Measurements from ENCODE around the gene CACFD1. TPM values are rescaled to one million over a fixed set of nuclear protein-coding genes. Genes with fewer than 3 reads are reported as not detected.

Gene CACFD1
- total and polyA plus RNA-seq, 2 of the 4 experiments (the other 2 are of a cell fraction) = 2.0 to 6.6 TPM

DNA sequence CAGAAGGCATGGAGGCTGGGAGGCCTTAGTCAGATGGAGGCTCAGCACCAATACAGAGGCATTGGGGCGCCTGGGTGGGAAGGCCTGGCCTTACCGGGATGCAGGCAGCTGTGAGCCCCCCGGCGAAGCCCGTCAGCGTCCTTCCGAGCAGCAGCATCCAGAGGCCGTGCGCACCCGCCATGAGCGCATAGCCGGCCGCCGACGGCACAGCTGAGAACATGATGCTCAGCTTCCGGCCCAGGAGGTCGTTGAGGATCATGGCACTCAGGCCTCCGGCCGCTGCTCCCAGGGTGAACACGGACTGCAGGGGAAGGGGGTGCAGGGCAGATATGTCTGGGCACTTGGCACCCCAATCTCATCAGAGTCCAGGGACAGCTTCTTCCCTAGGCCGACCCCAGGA lies 17.2 kb downstream of the CACFD1 start:
- Histone ChIP-seq H2BK120ac (ENCODE audit: low read depth, low read length) (no peak overlapping the region), H3K4me2 (ENCODE audit: low read depth, low read length) (no peak overlapping the region), H2BK5ac (ENCODE audit: low read depth, low read length, poor library complexity, severe bottlenecking) (no peak overlapping the region), H3K14ac (replicated peaks; ENCODE audit: low read depth, low read length) (no peak overlapping the region), H3K4me1 (ENCODE audit: control insufficient read depth, insufficient read depth, low read length) (peaks cover 3% of the 10 kb centered on the region; the same call in 1 of the 2 replicates), H4K91ac (ENCODE audit: insufficient read depth, low read depth, low read length) (no peak overlapping the region), H4K5ac (ENCODE audit: low read depth, low read length) (no peak overlapping the region), H3K23ac (ENCODE audit: low read depth, low read length) (no peak overlapping the region), H4K20me1 (ENCODE audit: insufficient read depth, low read length) (no peaks in the 10 kb centered on the region), H2AK5ac (ENCODE audit: low read depth, low read length) (no peak overlapping the region), H3K9ac (ENCODE audit: low read depth, low read length) (no peak overlapping the region), H2AFZ (replicated peaks; ENCODE audit: low read length, poor library complexity) (no peak overlapping the region), H3K9me3 (ENCODE audit: control insufficient read depth, insufficient read depth, low read length) (no peaks in the 10 kb centered on the region), H3K36me3 (ENCODE audit: control insufficient read depth, insufficient read depth, low read length) (no peaks in the 10 kb centered on the region; the same call in 1 of the 2 replicates), H3K4me3 (ENCODE audit: insufficient read depth, low read depth, low read length) (no peak overlapping the region), H2BK20ac (ENCODE audit: low read depth, low read length) (no peak overlapping the region), H2BK15ac (ENCODE audit: low read depth, low read length) (no peak overlapping the region), H3K27ac (ENCODE audit: insufficient read depth, low read length) (no peak overlapping the region), H3K27me3 (ENCODE audit: control insufficient read depth, insufficient read depth, low read length) (no peaks in the 10 kb centered on the region), H3K9me1 (ENCODE audit: insufficient read depth, low read length) (no peaks in the 10 kb centered on the region), H3K56ac (ENCODE audit: extremely low read depth, insufficient read depth, low read length) (no peak overlapping the region), H4K8ac (ENCODE audit: low read depth in 2 of 2, low read length in 2 of 2) (no peak overlapping the region), H3K79me1 (ENCODE audit: low read depth in 1 of 2, low read length in 2 of 2) (peaks cover 0 to 10% of the 10 kb centered on the region in 2 experiments; a peak in 1 of 4 replicates), H3K18ac (ENCODE audit: low read depth, low read length) (no peak overlapping the region), H2AK9ac (replicated peaks; ENCODE audit: low read depth, low read length, poor library complexity) (no peak overlapping the region), H3K4ac (ENCODE audit: low read depth, low read length) (no peak overlapping the region)
- TF ChIP-seq RCOR1 (IDR thresholded peaks at IDR 0.05; ENCODE audit: insufficient replicate concordance, low read length) = no peak
- in situ Hi-C loops (cut with MboI; ENCODE audit: low sequenced_read_pairs) (loop anchor here (25.0 kb wide), 1 partner anchor 440 kb away; the partner anchor contains the start of gene GTF3C5), dilution Hi-C loops (cut with HindIII; ENCODE audit: low sequenced_read_pairs, unreplicated experiment) (no loop called here), intact Hi-C loops (cut with micrococcal nuclease) (no loop called here)
- POLR2A ChIA-PET (ENCODE audit: unreplicated experiment) = no interaction called here
- CTCF ChIA-PET = no interaction called here
- DNase-seq (no peak), ATAC-seq (ENCODE audit: low read depth) (no peak)
- BruUV-seq (replicated peaks) = no TSS peak
- 94% methylated on average over 15 of the region's 21 CpGs; no CpG with 5 or more reads in 1 of the 2 experiments for WGBS, 2 experiments (ENCODE audit: extremely low coverage in 2 of 2, insufficient read length in 1 of 2)

All from IMR-90 (cell line).